Measurements from ENCODE around the gene ZC3H12D.

- TF ChIP-seq POLR2A (IDR thresholded peaks at IDR 0.05) (no peak), CTCF (IDR thresholded peaks at IDR 0.05) (no peak), POLR2AphosphoS5 (IDR thresholded peaks at IDR 0.05) (no peak)
These were observed 4.1 kb downstream of the ZC3H12D start for GRCh38 chr6:149480502-149481280.

All from sigmoid colon (tissue), 4 donors.